Measurements from ENCODE around the gene UQCC3.

Gene UQCC3

DNA sequence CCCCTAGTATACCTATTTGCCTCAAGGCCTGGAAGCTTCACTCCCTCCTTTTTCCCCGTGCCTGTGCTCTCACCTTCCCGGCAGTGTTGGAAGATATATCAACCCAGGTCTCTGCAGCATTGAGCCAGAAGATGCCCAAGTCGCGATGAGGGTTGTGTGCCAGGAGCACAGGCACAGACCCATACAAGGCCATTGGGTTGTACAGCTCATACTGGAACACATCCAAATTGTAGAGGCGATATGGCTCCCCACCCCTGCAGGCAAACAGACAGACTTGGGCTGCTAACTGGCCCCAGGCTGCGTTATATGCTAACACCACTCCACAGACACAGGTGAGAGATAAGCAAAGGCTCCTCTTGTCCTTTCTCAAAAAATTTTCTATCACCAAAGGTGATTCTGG, 39.0 kb upstream of the UQCC3 start:
- no peak overlapping the region for H3K4me3 ChIP-seq (ENCODE audit: low read depth in 1 of 2, low read length in 2 of 2)
- no peak overlapping the region for H2AFZ ChIP-seq (ENCODE audit: low read depth, low read length)
- H3K27ac ChIP-seq (ENCODE audit: low read length) = no peak overlapping the region
- no peak overlapping the region for H3K9ac ChIP-seq (ENCODE audit: low read depth, low read length)
- H3K27me3 ChIP-seq (ENCODE audit: insufficient read depth, low read length, poor library complexity) = no peaks in the 10 kb centered on the region
- peaks cover 93% of the 10 kb centered on the region for H3K36me3 ChIP-seq (ENCODE audit: insufficient read depth, low read length)
- DNase-seq (no peak), ATAC-seq (ENCODE audit: insufficient read depth, low read depth) (no peak)
- H3K79me2 ChIP-seq (ENCODE audit: insufficient read depth, low read length) = peaks cover 11% of the 10 kb centered on the region
- H4K20me1 ChIP-seq (ENCODE audit: insufficient read depth, low read length) = peaks cover 8% of the 10 kb centered on the region; the same call in 1 of the 2 replicates
- TF ChIP-seq CTCF (IDR thresholded peaks at IDR 0.05; ENCODE audit: borderline replicate concordance, extremely low read depth, low read length, poor library complexity, severe bottlenecking) (no peak), EZH2 (IDR thresholded peaks at IDR 0.05; ENCODE audit: borderline replicate concordance, low read depth, low read length, severe bottlenecking) (no peak)
- H3K4me2 ChIP-seq (ENCODE audit: insufficient read depth, low read length) = no peak overlapping the region
- H3K9me3 ChIP-seq (ENCODE audit: insufficient read depth, low read length, severe bottlenecking) = no peaks in the 10 kb centered on the region
- H3K4me1 ChIP-seq (ENCODE audit: insufficient read depth, low read length) = no peaks in the 10 kb centered on the region

- ATAC-seq (ENCODE audit: insufficient read depth, low read depth) (no peak), DNase-seq (no peak)
- Histone ChIP-seq H3K4me2 (ENCODE audit: insufficient read depth, low read length) (peak overlapping the region; percentile 85; the same call in 1 of the 2 replicates), H4K20me1 (ENCODE audit: insufficient read depth, low read length) (peaks cover 21% of the 10 kb centered on the region), H3K4me1 (ENCODE audit: insufficient read depth, low read length) (peaks cover 36% of the 10 kb centered on the region), H3K27ac (ENCODE audit: low read length) (no peak overlapping the region), H2AFZ (ENCODE audit: low read depth, low read length) (no peak overlapping the region), H3K36me3 (ENCODE audit: insufficient read depth, low read length) (peaks cover 45% of the 10 kb centered on the region), H3K9ac (ENCODE audit: low read depth, low read length) (0 out of 2 replicates have a peak overlapping the region, but pooled peaks have one; percentile 2), H3K4me3 (ENCODE audit: low read depth in 1 of 2, low read length in 2 of 2) (no peak overlapping the region), H3K79me2 (ENCODE audit: insufficient read depth, low read length) (peaks cover 84% of the 10 kb centered on the region), H3K9me3 (ENCODE audit: insufficient read depth, low read length, severe bottlenecking) (no peaks in the 10 kb centered on the region), H3K27me3 (ENCODE audit: insufficient read depth, low read length, poor library complexity) (no peaks in the 10 kb centered on the region)
- TF ChIP-seq EZH2 (IDR thresholded peaks at IDR 0.05; ENCODE audit: borderline replicate concordance, low read depth, low read length, severe bottlenecking) (no peak), CTCF (IDR thresholded peaks at IDR 0.05; ENCODE audit: borderline replicate concordance, extremely low read depth, low read length, poor library complexity, severe bottlenecking) (no peak)
These were observed 27.3 kb upstream of the UQCC3 start for GRCh38 chr11:62644220-62644619.

- Histone ChIP-seq H3K27ac (ENCODE audit: low read length) (peak overlapping the region; percentile 87), H2AFZ (ENCODE audit: low read depth, low read length) (peak overlapping the region; percentile 72; the same call in 1 of the 2 replicates), H3K4me3 (ENCODE audit: low read depth in 1 of 2, low read length in 2 of 2) (peak overlapping the region; percentile 37 to 63; a peak in 3 of 4 replicates), H3K4me1 (ENCODE audit: insufficient read depth, low read length) (peaks cover 36% of the 10 kb centered on the region), H3K79me2 (ENCODE audit: insufficient read depth, low read length) (peaks cover 82% of the 10 kb centered on the region), H3K36me3 (ENCODE audit: insufficient read depth, low read length) (peaks cover 47% of the 10 kb centered on the region), H3K9ac (ENCODE audit: low read depth, low read length) (peak overlapping the region; percentile 92), H3K27me3 (ENCODE audit: insufficient read depth, low read length, poor library complexity) (no peaks in the 10 kb centered on the region), H3K4me2 (ENCODE audit: insufficient read depth, low read length) (peak overlapping the region; percentile 85), H3K9me3 (ENCODE audit: insufficient read depth, low read length, severe bottlenecking) (no peaks in the 10 kb centered on the region), H4K20me1 (ENCODE audit: insufficient read depth, low read length) (peaks cover 16% of the 10 kb centered on the region)
- TF ChIP-seq EZH2 (IDR thresholded peaks at IDR 0.05; ENCODE audit: borderline replicate concordance, low read depth, low read length, severe bottlenecking) = no peak
- no peak for TF ChIP-seq CTCF (IDR thresholded peaks at IDR 0.05; ENCODE audit: borderline replicate concordance, extremely low read depth, low read length, poor library complexity, severe bottlenecking)
- ATAC-seq (ENCODE audit: insufficient read depth, low read depth) (no peak), DNase-seq (no peak)
These were observed 25.9 kb upstream of the UQCC3 start for GRCh38 chr11:62645671-62645945.

Measured in DND-41 (cell line).